NT2/D1 (cell line): ENCODE data around the gene KLK13.

Experiments
- SUZ12 ChIP-seq: IDR thresholded peaks from 2 replicates; pipeline ENCODE4 v1.6.1; 2011; ENCODE audit not compliant: insufficient read length, insufficient read depth; ENCODE audit errors: extremely low read depth
- YY1 ChIP-seq: IDR thresholded peaks from 2 replicates; pipeline ENCODE4 v1.6.1; 2011; ENCODE audit not compliant: insufficient read length, insufficient read depth

- no peak for TF ChIP-seq SUZ12
- no peak for TF ChIP-seq YY1
Measured at GRCh38 chr19:51020988-51021651, 43.8 kb downstream of the KLK13 start.
